GM12801 (cell line): Measurements from ENCODE around the gene PCGF1.

Source experiments
- TF ChIP-seq, protein P1 (sequence below): IDR thresholded peaks from one replicate; pipeline ENCODE4 v1.5.1; 2011; ENCODE audit warnings: control low read depth; ENCODE audit not compliant: insufficient read length; ENCODE audit errors: extremely low read depth

Gene PCGF1

GRCh38 chr2:74507145-74507925, at the start of gene PCGF1:
TSS of gene PCGF1 (minus strand) at chr2:74507695. CDS start at chr2:74507668, 27 bp downstream.
- TF ChIP-seq, protein P1, sequence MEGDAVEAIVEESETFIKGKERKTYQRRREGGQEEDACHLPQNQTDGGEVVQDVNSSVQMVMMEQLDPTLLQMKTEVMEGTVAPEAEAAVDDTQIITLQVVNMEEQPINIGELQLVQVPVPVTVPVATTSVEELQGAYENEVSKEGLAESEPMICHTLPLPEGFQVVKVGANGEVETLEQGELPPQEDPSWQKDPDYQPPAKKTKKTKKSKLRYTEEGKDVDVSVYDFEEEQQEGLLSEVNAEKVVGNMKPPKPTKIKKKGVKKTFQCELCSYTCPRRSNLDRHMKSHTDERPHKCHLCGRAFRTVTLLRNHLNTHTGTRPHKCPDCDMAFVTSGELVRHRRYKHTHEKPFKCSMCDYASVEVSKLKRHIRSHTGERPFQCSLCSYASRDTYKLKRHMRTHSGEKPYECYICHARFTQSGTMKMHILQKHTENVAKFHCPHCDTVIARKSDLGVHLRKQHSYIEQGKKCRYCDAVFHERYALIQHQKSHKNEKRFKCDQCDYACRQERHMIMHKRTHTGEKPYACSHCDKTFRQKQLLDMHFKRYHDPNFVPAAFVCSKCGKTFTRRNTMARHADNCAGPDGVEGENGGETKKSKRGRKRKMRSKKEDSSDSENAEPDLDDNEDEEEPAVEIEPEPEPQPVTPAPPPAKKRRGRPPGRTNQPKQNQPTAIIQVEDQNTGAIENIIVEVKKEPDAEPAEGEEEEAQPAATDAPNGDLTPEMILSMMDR, result no peak

DNA sequence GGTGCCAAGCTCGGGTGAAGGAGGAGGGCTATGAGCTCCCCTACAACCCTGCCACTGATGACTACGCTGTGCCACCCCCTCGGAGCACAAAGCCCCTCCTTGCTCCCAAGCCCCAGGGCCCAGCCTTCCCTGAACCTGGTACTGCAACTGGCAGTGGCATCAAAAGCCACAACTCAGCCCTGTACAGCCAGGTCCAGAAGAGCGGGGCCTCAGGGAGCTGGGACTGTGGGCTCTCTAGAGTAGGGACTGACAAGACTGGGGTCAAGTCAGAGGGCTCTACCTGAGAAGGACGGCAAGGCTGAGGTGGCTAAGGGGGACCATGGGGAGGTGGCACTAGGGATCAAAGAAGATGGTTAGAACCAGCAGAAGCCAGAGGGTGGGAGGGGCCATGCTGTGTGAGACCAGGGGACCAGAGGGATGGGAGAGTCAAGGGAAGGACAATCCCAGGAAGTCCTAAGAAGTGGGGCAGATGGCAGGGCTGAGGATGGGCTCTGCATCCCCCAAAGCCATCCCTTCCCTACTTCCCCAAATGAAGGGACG, 49.4 kb upstream of the PCGF1 start:
- TF ChIP-seq, protein P1, result no peak

DNA sequence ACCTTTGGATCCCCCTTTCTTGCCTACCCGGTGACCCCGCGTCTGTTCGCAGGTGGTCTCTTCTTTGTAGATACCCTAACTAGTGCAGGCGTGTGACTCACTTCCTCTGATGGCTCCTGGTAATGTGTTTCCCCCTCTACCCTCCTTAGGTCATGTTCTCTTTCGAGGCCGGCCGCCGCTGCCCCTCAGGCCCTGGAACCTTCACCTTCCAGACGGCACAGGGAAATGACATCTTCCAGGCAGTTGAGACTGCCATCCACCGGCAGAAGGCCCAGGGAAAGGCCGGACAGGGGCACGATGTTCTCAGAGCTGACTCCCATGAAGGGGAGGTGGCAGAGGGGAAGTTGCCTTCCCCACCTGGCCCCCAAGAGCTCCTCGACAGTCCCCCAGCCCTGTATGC, 48.7 kb upstream of the PCGF1 start:
- TF ChIP-seq, protein P1, result no peak

DNA sequence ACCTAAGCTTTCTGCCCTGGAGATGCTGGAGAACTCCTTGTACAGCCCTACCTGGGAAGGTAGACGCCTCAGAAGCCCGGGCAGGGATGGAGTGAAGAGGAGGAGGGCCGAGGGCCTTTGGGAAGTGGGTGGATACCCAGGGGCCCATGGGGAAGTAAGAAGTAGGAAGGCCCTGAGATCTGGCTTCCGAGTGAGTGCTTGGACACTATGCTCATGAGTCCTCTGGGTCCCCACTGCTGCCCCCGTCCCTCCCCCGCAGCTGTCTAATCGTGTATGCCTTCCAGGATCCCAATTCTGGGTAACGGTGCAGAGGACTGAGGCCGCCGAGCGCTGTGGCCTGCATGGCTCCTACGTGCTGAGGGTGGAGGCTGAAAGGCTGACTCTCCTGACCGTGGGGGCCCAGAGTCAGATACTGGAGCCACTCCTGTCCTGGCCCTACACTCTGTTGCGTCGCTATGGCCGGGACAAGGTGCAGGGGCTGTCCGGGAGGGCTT, 48.2 kb upstream of the PCGF1 start:
- TF ChIP-seq, protein P1, result no peak

GRCh38 chr2:74554820-74555531, 47.5 kb upstream of the PCGF1 start:
- TF ChIP-seq, protein P1, result no peak

- TF ChIP-seq, protein P1, result no peak
Observed at GRCh38 chr2:74553892-74554819, 46.7 kb upstream of the PCGF1 start, which contains the start of the genes DOK1 and LOXL3. TSS of gene DOK1 (plus strand) at chr2:74554720. CDS start at chr2:74554755, 35 bp downstream. TSS of gene LOXL3 (minus strand) at chr2:74553942. CDS start at chr2:74552634, 1,308 bp downstream.
